HEK293 (cell line): Measurements from ENCODE around the gene RYR2.

ENCODE experiments used
- KLF10 ChIP-seq: fragments of 450-650 bp; IDR thresholded peaks from 2 replicates; pipeline ENCODE4 v1.5.1; 2018; ENCODE audit warnings: missing biosample characterization, mild to moderate bottlenecking, missing genetic modification characterization
- KLF7 ChIP-seq: fragments of 450-650 bp; formaldehyde crosslinking; IDR thresholded peaks from 2 replicates; pipeline ENCODE4 v1.5.1; 2016; ENCODE audit warnings: missing biosample characterization, missing genetic modification characterization, borderline replicate concordance
- PRDM10 ChIP-seq: fragments of 450-650 bp; formaldehyde crosslinking; IDR thresholded peaks from 2 replicates; pipeline ENCODE4 v1.5.1; 2016; ENCODE audit warnings: missing biosample characterization, missing genetic modification characterization
- PRDM2 ChIP-seq: fragments of 450-650 bp; formaldehyde crosslinking; IDR thresholded peaks from 2 replicates; pipeline ENCODE4 v1.5.1; 2016; ENCODE audit warnings: missing biosample characterization, missing genetic modification characterization, borderline replicate concordance
- PRDM6 ChIP-seq: fragments of 450-650 bp; formaldehyde crosslinking; IDR thresholded peaks from 2 replicates; pipeline ENCODE4 v1.5.1; 2017; ENCODE audit warnings: missing biosample characterization, missing genetic modification characterization
- SP2 ChIP-seq: fragments of 450-650 bp; formaldehyde crosslinking; IDR thresholded peaks from 2 replicates; pipeline ENCODE4 v1.5.1; 2016; ENCODE audit warnings: missing biosample characterization, missing genetic modification characterization
- YY1 ChIP-seq: fragments of 450-650 bp; formaldehyde crosslinking; IDR thresholded peaks from 2 replicates; pipeline ENCODE4 v1.5.1; 2018; ENCODE audit warnings: missing biosample characterization, missing genetic modification characterization
- ZNF10 ChIP-seq: fragments of 450-650 bp; formaldehyde crosslinking; IDR thresholded peaks from 2 replicates; pipeline ENCODE4 v1.5.1; 2017; ENCODE audit warnings: missing biosample characterization, missing genetic modification characterization
- ZNF155 ChIP-seq: fragments of 450-650 bp; formaldehyde crosslinking; IDR thresholded peaks from 2 replicates; pipeline ENCODE4 v1.5.1; 2016; ENCODE audit warnings: missing biosample characterization, missing genetic modification characterization
- ZNF23 ChIP-seq: fragments of 450-650 bp; formaldehyde crosslinking; IDR thresholded peaks from 2 replicates; pipeline ENCODE4 v1.5.1; 2016; ENCODE audit warnings: missing biosample characterization, missing genetic modification characterization, borderline replicate concordance
- ZNF354C ChIP-seq: fragments of 450-650 bp; formaldehyde crosslinking; IDR thresholded peaks from 2 replicates; pipeline ENCODE4 v1.5.1; 2016; ENCODE audit warnings: missing biosample characterization, missing genetic modification characterization, low read depth, borderline replicate concordance
- ZNF514 ChIP-seq: fragments of 450-650 bp; formaldehyde crosslinking; IDR thresholded peaks from 2 replicates; pipeline ENCODE4 v1.5.1; 2016; ENCODE audit warnings: missing biosample characterization, missing genetic modification characterization
- ZNF585B ChIP-seq: fragments of 450-650 bp; formaldehyde crosslinking; IDR thresholded peaks from 2 replicates; pipeline ENCODE4 v1.5.1; 2016; ENCODE audit warnings: missing biosample characterization, missing genetic modification characterization
- ZNF610 ChIP-seq: fragments of 450-650 bp; formaldehyde crosslinking; IDR thresholded peaks from 2 replicates; pipeline ENCODE4 v1.5.1; 2016; ENCODE audit warnings: missing biosample characterization, missing genetic modification characterization, borderline replicate concordance
- ZNF670 ChIP-seq: fragments of 450-650 bp; formaldehyde crosslinking; IDR thresholded peaks from 2 replicates; pipeline ENCODE4 v1.5.1; 2016; ENCODE audit warnings: missing biosample characterization, missing genetic modification characterization, low read depth
- ZNF777 ChIP-seq: fragments of 450-650 bp; formaldehyde crosslinking; IDR thresholded peaks from 2 replicates; pipeline ENCODE4 v1.5.1; 2017; ENCODE audit warnings: missing biosample characterization, missing genetic modification characterization, borderline replicate concordance
- ZNF792 ChIP-seq: fragments of 450-650 bp; formaldehyde crosslinking; IDR thresholded peaks from 2 replicates; pipeline ENCODE4 v1.5.1; 2016; ENCODE audit warnings: missing biosample characterization, missing genetic modification characterization
- ZSCAN23 ChIP-seq: fragments of 450-650 bp; formaldehyde crosslinking; IDR thresholded peaks from 2 replicates; pipeline ENCODE4 v1.5.1; 2016; ENCODE audit warnings: missing biosample characterization, missing genetic modification characterization
- TF ChIP-seq, protein P1 (sequence below): fragments of 450-650 bp; formaldehyde crosslinking; IDR thresholded peaks from 2 replicates; pipeline ENCODE4 v1.5.1; 2016; ENCODE audit warnings: missing biosample characterization, missing genetic modification characterization, borderline replicate concordance
- TF ChIP-seq, protein P2 (sequence below): IDR thresholded peaks from 2 replicates; pipeline ENCODE4 v1.6.1; 2011; ENCODE audit warnings: mild to moderate bottlenecking, low read depth, low read length, borderline replicate concordance
- TF ChIP-seq, protein P3 (sequence below): fragments of 450-650 bp; formaldehyde crosslinking; IDR thresholded peaks from 2 replicates; pipeline ENCODE4 v1.5.1; 2016; ENCODE audit warnings: missing biosample characterization, missing genetic modification characterization

The RYR2 gene

GRCh38 chr1:237864338-237865244 is 822.6 kb downstream of the RYR2 start (continued):
- TF ChIP-seq, protein P1, sequence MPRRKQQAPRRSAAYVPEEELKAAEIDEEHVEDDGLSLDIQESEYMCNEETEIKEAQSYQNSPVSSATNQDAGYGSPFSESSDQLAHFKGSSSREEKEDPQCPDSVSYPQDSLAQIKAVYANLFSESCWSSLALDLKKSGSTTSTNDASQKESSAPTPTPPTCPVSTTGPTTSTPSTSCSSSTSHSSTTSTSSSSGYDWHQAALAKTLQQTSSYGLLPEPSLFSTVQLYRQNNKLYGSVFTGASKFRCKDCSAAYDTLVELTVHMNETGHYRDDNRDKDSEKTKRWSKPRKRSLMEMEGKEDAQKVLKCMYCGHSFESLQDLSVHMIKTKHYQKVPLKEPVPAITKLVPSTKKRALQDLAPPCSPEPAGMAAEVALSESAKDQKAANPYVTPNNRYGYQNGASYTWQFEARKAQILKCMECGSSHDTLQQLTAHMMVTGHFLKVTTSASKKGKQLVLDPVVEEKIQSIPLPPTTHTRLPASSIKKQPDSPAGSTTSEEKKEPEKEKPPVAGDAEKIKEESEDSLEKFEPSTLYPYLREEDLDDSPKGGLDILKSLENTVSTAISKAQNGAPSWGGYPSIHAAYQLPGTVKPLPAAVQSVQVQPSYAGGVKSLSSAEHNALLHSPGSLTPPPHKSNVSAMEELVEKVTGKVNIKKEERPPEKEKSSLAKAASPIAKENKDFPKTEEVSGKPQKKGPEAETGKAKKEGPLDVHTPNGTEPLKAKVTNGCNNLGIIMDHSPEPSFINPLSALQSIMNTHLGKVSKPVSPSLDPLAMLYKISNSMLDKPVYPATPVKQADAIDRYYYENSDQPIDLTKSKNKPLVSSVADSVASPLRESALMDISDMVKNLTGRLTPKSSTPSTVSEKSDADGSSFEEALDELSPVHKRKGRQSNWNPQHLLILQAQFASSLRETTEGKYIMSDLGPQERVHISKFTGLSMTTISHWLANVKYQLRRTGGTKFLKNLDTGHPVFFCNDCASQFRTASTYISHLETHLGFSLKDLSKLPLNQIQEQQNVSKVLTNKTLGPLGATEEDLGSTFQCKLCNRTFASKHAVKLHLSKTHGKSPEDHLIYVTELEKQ (tag by site-specific recombination): peak; percentile 44; the same call in 1 of the 2 replicates
- TF ChIP-seq SP2: no peak
- TF ChIP-seq ZNF670 (tag by site-specific recombination): no peak
- no peak for TF ChIP-seq ZNF514
- TF ChIP-seq YY1: no peak
- no peak for TF ChIP-seq KLF10 (tag by site-specific recombination)
- TF ChIP-seq, protein P2, sequence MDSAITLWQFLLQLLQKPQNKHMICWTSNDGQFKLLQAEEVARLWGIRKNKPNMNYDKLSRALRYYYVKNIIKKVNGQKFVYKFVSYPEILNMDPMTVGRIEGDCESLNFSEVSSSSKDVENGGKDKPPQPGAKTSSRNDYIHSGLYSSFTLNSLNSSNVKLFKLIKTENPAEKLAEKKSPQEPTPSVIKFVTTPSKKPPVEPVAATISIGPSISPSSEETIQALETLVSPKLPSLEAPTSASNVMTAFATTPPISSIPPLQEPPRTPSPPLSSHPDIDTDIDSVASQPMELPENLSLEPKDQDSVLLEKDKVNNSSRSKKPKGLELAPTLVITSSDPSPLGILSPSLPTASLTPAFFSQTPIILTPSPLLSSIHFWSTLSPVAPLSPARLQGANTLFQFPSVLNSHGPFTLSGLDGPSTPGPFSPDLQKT: no peak
- TF ChIP-seq ZNF610: no peak
- TF ChIP-seq PRDM2 (tag by site-specific recombination): no peak
- TF ChIP-seq ZNF777 (tag by site-specific recombination): no peak
- no peak for TF ChIP-seq ZNF354C
- no peak for TF ChIP-seq ZNF792
- no peak for TF ChIP-seq KLF7 (tag by site-specific recombination)
- no peak for TF ChIP-seq ZNF10 (tag by site-specific recombination)
- TF ChIP-seq ZSCAN23 (tag by site-specific recombination): no peak
- TF ChIP-seq, protein P3, sequence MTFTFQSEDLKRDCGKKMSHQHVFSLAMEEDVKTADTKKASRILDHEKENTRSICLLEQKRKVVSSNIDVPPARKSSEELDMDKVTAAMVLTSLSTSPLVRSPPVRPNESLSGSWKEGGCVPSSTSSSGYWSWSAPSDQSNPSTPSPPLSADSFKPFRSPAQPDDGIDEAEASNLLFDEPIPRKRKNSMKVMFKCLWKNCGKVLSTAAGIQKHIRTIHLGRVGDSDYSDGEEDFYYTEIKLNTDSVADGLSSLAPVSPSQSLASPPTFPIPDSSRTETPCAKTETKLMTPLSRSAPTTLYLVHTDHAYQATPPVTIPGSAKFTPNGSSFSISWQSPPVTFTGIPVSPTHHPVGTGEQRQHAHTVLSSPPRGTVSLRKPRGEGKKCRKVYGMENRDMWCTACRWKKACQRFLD: no peak
- TF ChIP-seq PRDM10 (tag by site-specific recombination): no peak
- TF ChIP-seq ZNF23 (tag by site-specific recombination): no peak
- no peak for TF ChIP-seq ZNF155
- no peak for TF ChIP-seq PRDM6 (tag by site-specific recombination)
- TF ChIP-seq ZNF585B: no peak
